ENCODE data around the gene BRSK2.

- no peak for TF ChIP-seq POLR2A (IDR thresholded peaks at IDR 0.05)
- TF ChIP-seq CTCF (IDR thresholded peaks at IDR 0.05 in 4 of 5, conservative IDR thresholded peaks at IDR 0.05 in 1 of 5) = no peak
These were observed 49.6 kb upstream of the BRSK2 start for GRCh38 chr11:1340111-1340510.
